MCF 10A (cell line): Measurements from ENCODE around the gene VRK1. TPM values are rescaled to one million over a fixed set of nuclear protein-coding genes. Genes with fewer than 3 reads are reported as not detected.

Experiments used
- BruUV-seq: library from RNA; stranded (reverse); fragments of 400-500 nt; replicated peaks from 2 replicates; lab custom pipeline; 2021; lab: Mats Ljungman, UMichigan
- CTCF ChIA-PET: fragments of 300-600 bp; sonication (Branson Sonifier 250); formaldehyde crosslinking; extraction: SDS; loops from one replicate; lab custom pipeline; 2021; ENCODE audit warnings: antibody characterized with exemption, inconsistent platforms; lab: Yijun Ruan, JAX
- POLR2A ChIA-PET: fragments of 300-600, 350-650 bp; sonication (Branson Sonifier 250); formaldehyde crosslinking; extraction: SDS; loops from one replicate; lab custom pipeline; 2020; ENCODE audit warnings: antibody characterized with exemption, inconsistent platforms; lab: Yijun Ruan, JAX
- DNase-seq: peaks from one replicate; pipeline ENCODE4 v3.0.0-alpha.2; 2018; ENCODE audit not compliant: unreplicated experiment
- H3K27ac Mint-ChIP-seq: one replicate; pipeline ENCODE4 v1.8.0; 2022; ENCODE audit warnings: mild to moderate bottlenecking, low read depth, mixed read lengths; ENCODE audit not compliant: unreplicated experiment
- H3K27me3 Mint-ChIP-seq: one replicate; pipeline ENCODE4 v1.8.0; 2022; ENCODE audit warnings: mixed read lengths; ENCODE audit not compliant: insufficient read depth, unreplicated experiment
- H3K36me3 Mint-ChIP-seq: one replicate; pipeline ENCODE4 v1.8.0; 2022; ENCODE audit warnings: mild to moderate bottlenecking, moderate library complexity, mixed read lengths; ENCODE audit not compliant: insufficient read depth, unreplicated experiment
- H3K4me1 Mint-ChIP-seq: one replicate; pipeline ENCODE4 v1.8.0; 2022; ENCODE audit warnings: mixed read lengths; ENCODE audit not compliant: insufficient read depth, unreplicated experiment
- H3K4me3 Mint-ChIP-seq: one replicate; pipeline ENCODE4 v1.8.0; 2022; ENCODE audit warnings: mild to moderate bottlenecking, moderate library complexity, mixed read lengths; ENCODE audit not compliant: unreplicated experiment
- H3K9me3 Mint-ChIP-seq: one replicate; pipeline ENCODE4 v1.8.0; 2022; ENCODE audit warnings: mixed read lengths; ENCODE audit not compliant: unreplicated experiment
- CTCF ChIP-seq: fragments of 200-600 bp; IDR thresholded peaks from one replicate; pipeline ENCODE4 v1.8.0; 2022; ENCODE audit warnings: antibody characterized with exemption, mild to moderate bottlenecking; ENCODE audit not compliant: unreplicated experiment
- intact Hi-C: fragments of 100-400 bp; cut with micrococcal nuclease; formaldehyde crosslinking; loops from 2 replicates; pipeline ENCODE4 v1.14.1; 2022
- total RNA-seq: library from RNA; stranded (reverse); gene quantifications from 2 replicates; pipeline ENCODE4 v1.2.3, GENCODE V29; 2022

Gene VRK1
- total RNA-seq, 1 experiment from 2014 or later, result 17.7 TPM

GRCh38 chr14:96926001-96926400, 128.8 kb downstream of the VRK1 start:
- H3K4me3 Mint-ChIP-seq, result no peak overlapping the region
- H3K27ac Mint-ChIP-seq, result no peak overlapping the region
- H3K9me3 Mint-ChIP-seq, result no peaks in the 10 kb centered on the region
- TF ChIP-seq CTCF, result no peak
- no peak for DNase-seq
- intact Hi-C loops, result no loop called here
- ChIA-PET CTCF (interaction anchor here (0.6 kb wide), 1 partner anchor 516 kb away, joined by 3 read pairs; no protein-coding TSS in a partner anchor), POLR2A (interaction anchor here (0.7 kb wide), 2 partner anchors 1380 to 1818 kb away, joined by 3 read pairs; no protein-coding TSS in a partner anchor)
- no TSS peak for BruUV-seq
- no peaks in the 10 kb centered on the region for H3K27me3 Mint-ChIP-seq
- peaks cover 6% of the 10 kb centered on the region for H3K36me3 Mint-ChIP-seq
- H3K4me1 Mint-ChIP-seq, result no peaks in the 10 kb centered on the region

- Mint-ChIP-seq H3K36me3 (no peaks in the 10 kb centered on the region), H3K27ac (no peak overlapping the region), H3K4me1 (no peaks in the 10 kb centered on the region), H3K9me3 (no peaks in the 10 kb centered on the region), H3K4me3 (no peak overlapping the region), H3K27me3 (no peaks in the 10 kb centered on the region)
- intact Hi-C loops, result no loop called here
- ChIA-PET CTCF (no interaction called here), POLR2A (interaction anchor here (0.7 kb wide), 2 partner anchors 166 to 1923 kb away, joined by 4 read pairs; no protein-coding TSS in a partner anchor)
- no peak for TF ChIP-seq CTCF
- BruUV-seq, result no TSS peak
- DNase-seq, result no peak
Measured at GRCh38 chr14:96928779-96929380, 131.7 kb downstream of the VRK1 start.

GRCh38 chr14:96929950-96930349, 132.8 kb downstream of the VRK1 start:
- no peak overlapping the region for H3K4me3 Mint-ChIP-seq
- no peak overlapping the region for H3K27ac Mint-ChIP-seq
- ChIA-PET CTCF (no interaction called here), POLR2A (no interaction called here)
- intact Hi-C loops, result no loop called here
- DNase-seq, result no peak
- no peak for TF ChIP-seq CTCF
- H3K36me3 Mint-ChIP-seq, result no peaks in the 10 kb centered on the region
- no TSS peak for BruUV-seq
- H3K9me3 Mint-ChIP-seq, result no peaks in the 10 kb centered on the region
- no peaks in the 10 kb centered on the region for H3K27me3 Mint-ChIP-seq
- no peaks in the 10 kb centered on the region for H3K4me1 Mint-ChIP-seq

GRCh38 chr14:96930526-96930925, 133.3 kb downstream of the VRK1 start:
- no peaks in the 10 kb centered on the region for H3K4me1 Mint-ChIP-seq
- CTCF ChIA-PET, result no interaction called here
- no peak for DNase-seq
- H3K36me3 Mint-ChIP-seq, result no peaks in the 10 kb centered on the region
- intact Hi-C loops, result no loop called here
- no peak for TF ChIP-seq CTCF
- BruUV-seq, result no TSS peak
- H3K27ac Mint-ChIP-seq, result no peak overlapping the region
- no peak overlapping the region for H3K4me3 Mint-ChIP-seq
- no peaks in the 10 kb centered on the region for H3K9me3 Mint-ChIP-seq
- POLR2A ChIA-PET, result no interaction called here
- H3K27me3 Mint-ChIP-seq, result no peaks in the 10 kb centered on the region
